ENCODE data around the gene MR1. TPM values are rescaled to one million over a fixed set of nuclear protein-coding genes. Genes with fewer than 3 reads are reported as not detected.

MR1 gene
- total and polyA plus RNA-seq, 2 of the 13 experiments (the other 11 are each of a cell fraction or from before 2014, with no cell fraction given): 7.7 to 10.4 TPM

GRCh38 chr1:181089676-181090544, 56.1 kb downstream of the MR1 start (continued):
- TF ChIP-seq RORA (CRISPR knock-in tag; IDR thresholded peaks at IDR 0.05) (no peak), SMARCE1 (IDR thresholded peaks at IDR 0.05; ENCODE audit: borderline replicate concordance) (no peak), ZNF646 (CRISPR knock-in tag; IDR thresholded peaks at IDR 0.05) (no peak), SP2 (CRISPR knock-in tag; IDR thresholded peaks at IDR 0.05) (no peak), ZNF446 (CRISPR knock-in tag; IDR thresholded peaks at IDR 0.05) (no peak), ZNF597 (CRISPR knock-in tag; IDR thresholded peaks at IDR 0.05) (no peak), ZNF775 (CRISPR knock-in tag; IDR thresholded peaks at IDR 0.05; ENCODE audit: borderline replicate concordance) (no peak), ZNF609 (CRISPR knock-in tag; IDR thresholded peaks at IDR 0.05; ENCODE audit: borderline replicate concordance) (peak; percentile 37; the same call in 1 of the 2 replicates), MLX (CRISPR knock-in tag; IDR thresholded peaks at IDR 0.05) (no peak), KLF15 (CRISPR knock-in tag; IDR thresholded peaks at IDR 0.05; ENCODE audit: borderline replicate concordance) (no peak), EHMT2 (IDR thresholded peaks at IDR 0.05; ENCODE audit: borderline replicate concordance, low read depth, low read length) (no peak), ZMYM3 (CRISPR knock-in tag; IDR thresholded peaks at IDR 0.05) (no peak), NR3C1 (CRISPR knock-in tag; IDR thresholded peaks at IDR 0.05) (no peak), ZBTB20 (CRISPR knock-in tag; IDR thresholded peaks at IDR 0.05; ENCODE audit: borderline replicate concordance, low read depth) (peak; percentile 73; the same call in 1 of the 2 replicates), ZFP82 (CRISPR knock-in tag; IDR thresholded peaks at IDR 0.05; ENCODE audit: borderline replicate concordance) (no peak)
